Measurements from ENCODE around the gene CORIN.

- TF ChIP-seq MAX (IDR thresholded peaks at IDR 0.05) (no peak), CTCF (IDR thresholded peaks at IDR 0.05; ENCODE audit: low read depth, low read length, missing input control) (no peak), SP1 (IDR thresholded peaks at IDR 0.05) (no peak), FOXA1 (IDR thresholded peaks at IDR 0.05) (no peak)
Measured at GRCh38 chr4:47863486-47863885, 25.6 kb upstream of the CORIN start.
